Germinal center (tissue), 1 donor: ENCODE data around the gene OR7A5.
A peak's percentile ranks its signal among the peaks of the same experiment; 100 is the strongest.
"Not testable (repeated sequence)": the region's sequence is repeated elsewhere in the genome, so short reads cannot be mapped to it uniquely, and the experiment has no call there.

Source experiments
- DNase-seq: peaks from one replicate; pipeline ENCODE4 v3.0.0; 2012; ENCODE audit warnings: mixed read lengths, low spot score

The OR7A5 gene

GRCh38 chr19:14835011-14835410, at the start of gene OR7A5, which contains the start of gene OR7C1:
TSS of gene OR7A5 (minus strand) at chr19:14835185. CDS start at chr19:14828241, 6,944 bp downstream.
TSS of gene OR7C1 (minus strand) at chr19:14835185. CDS start at chr19:14800136, 35,049 bp downstream.
- DNase-seq: no peak

- DNase-seq: peak; percentile 26
These were observed 36.7 kb upstream of the OR7A5 start for GRCh38 chr19:14871619-14872230.

- no peak for DNase-seq
These were observed 33.5 kb upstream of the OR7A5 start for GRCh38 chr19:14868497-14868896.

GRCh38 chr19:14848822-14849221, 13.8 kb upstream of the OR7A5 start, which contains the start of gene OR7A10:
TSS of gene OR7A10 (minus strand) at chr19:14848922. CDS start at chr19:14841877, 7,045 bp downstream.
- no peak for DNase-seq

- DNase-seq: no peak
These were observed 8.6 kb upstream of the OR7A5 start for GRCh38 chr19:14843578-14843977.

GRCh38 chr19:14843169-14843568, 8.2 kb upstream of the OR7A5 start:
- DNase-seq: no peak

- no peak for DNase-seq
These were observed 5.2 kb upstream of the OR7A5 start for GRCh38 chr19:14840206-14840605.

GRCh38 chr19:14837391-14837790, 2.4 kb upstream of the OR7A5 start:
- DNase-seq: no peak

GRCh38 chr19:14830702-14831101, 4.3 kb downstream of the OR7A5 start:
- DNase-seq: no peak

GRCh38 chr19:14826006-14826405, 9.0 kb downstream of the OR7A5 start:
- DNase-seq: no peak

- no peak for DNase-seq
These were observed 13.0 kb downstream of the OR7A5 start for GRCh38 chr19:14821937-14822336.

- no peak for DNase-seq
These were observed 16.4 kb downstream of the OR7A5 start for GRCh38 chr19:14818588-14818987.

GRCh38 chr19:14817052-14817451, 17.9 kb downstream of the OR7A5 start:
- DNase-seq: no peak

GRCh38 chr19:14814982-14815652, 19.9 kb downstream of the OR7A5 start:
- no peak for DNase-seq

- no peak for DNase-seq
These were observed 25.5 kb downstream of the OR7A5 start for GRCh38 chr19:14809272-14810057.

GRCh38 chr19:14804765-14805164, 30.2 kb downstream of the OR7A5 start:
- no peak for DNase-seq

- no peak for DNase-seq
These were observed 36.2 kb downstream of the OR7A5 start for GRCh38 chr19:14798760-14799159.

GRCh38 chr19:14796021-14796420, 39.0 kb downstream of the OR7A5 start:
- no peak for DNase-seq

- DNase-seq: no peak
These were observed 39.8 kb downstream of the OR7A5 start for GRCh38 chr19:14795078-14795721.

- DNase-seq: not testable (repeated sequence)
These were observed 42.7 kb downstream of the OR7A5 start for GRCh38 chr19:14792250-14792649.

GRCh38 chr19:14786421-14786851, 48.5 kb downstream of the OR7A5 start:
- DNase-seq: peak; percentile 38

- DNase-seq: not testable (repeated sequence)
These were observed 49.7 kb downstream of the OR7A5 start for GRCh38 chr19:14785102-14785793.
